Uterus (tissue), 2 donors: ENCODE measurements around the gene APOLD1.

ENCODE experiments used
- CTCF ChIP-seq, 4 experiments: fragments of 200-600 bp in 2 of 4; fragments of 450-650 bp in 2 of 4; sonication (generic) in 2 of 4; IDR thresholded peaks; one replicate each; pipeline ENCODE4 v1.5.1; 2016 to 2019; ENCODE audit warnings: antibody characterized with exemption in 4 of 4, mild to moderate bottlenecking in 2 of 4, moderate library complexity in 1 of 4
- POLR2A ChIP-seq, 2 donors: fragments of 450-650 bp; IDR thresholded peaks; one replicate each; pipeline ENCODE4 v1.6.1; 2016; ENCODE audit warnings: antibody characterized with exemption in 2 of 2, mild to moderate bottlenecking in 1 of 2, moderate library complexity in 1 of 2

GRCh38 chr12:12823811-12824210, 38.4 kb downstream of the APOLD1 start:
- no peak for TF ChIP-seq CTCF (IDR thresholded peaks at IDR 0.05)
- no peak for TF ChIP-seq POLR2A (IDR thresholded peaks at IDR 0.05)
